Liver (tissue), 9 donors: ENCODE results near the gene ZNF580. TPM values are rescaled to one million over a fixed set of nuclear protein-coding genes. Genes with fewer than 3 reads are reported as not detected.

Experiments
- DNase-seq: peaks from one replicate; pipeline ENCODE4 v3.0.0-alpha.2; 2017; ENCODE audit warnings: low spot score
- H3K27ac ChIP-seq, 2 donors: one replicate each; pipeline ENCODE4 v1.7.0; 2013; ENCODE audit warnings: inconsistent platforms in 2 of 2, low read length in 2 of 2, control low read depth in 1 of 2, low read depth in 1 of 2, mild to moderate bottlenecking in 1 of 2
- H3K27me3 ChIP-seq, 4 donors: one replicate each; pipeline versions ENCODE4 v1.6.1 to v1.7.0; 2013; ENCODE audit warnings: low read length in 3 of 4, inconsistent platforms in 1 of 4, mild to moderate bottlenecking in 1 of 4, moderate library complexity in 1 of 4; ENCODE audit not compliant: control insufficient read depth in 4 of 4, insufficient read depth in 4 of 4
- H3K36me3 ChIP-seq, 4 donors: one replicate each; pipeline versions ENCODE4 v1.6.1 to v1.7.0; 2013; ENCODE audit warnings: low read length in 3 of 4, mild to moderate bottlenecking in 3 of 4, low read depth in 1 of 4, moderate library complexity in 1 of 4; ENCODE audit not compliant: control insufficient read depth in 4 of 4, insufficient read depth in 3 of 4
- H3K4me1 ChIP-seq, 4 donors: one replicate each; pipeline versions ENCODE4 v1.6.1 to v1.7.0; 2013; ENCODE audit warnings: low read length in 3 of 4, mild to moderate bottlenecking in 3 of 4, moderate library complexity in 1 of 4; ENCODE audit not compliant: control insufficient read depth in 4 of 4, insufficient read depth in 4 of 4
- H3K4me3 ChIP-seq, 3 donors: one replicate each; pipeline versions ENCODE4 v1.6.1 to v1.7.0; 2013; ENCODE audit warnings: low read length in 3 of 3, control low read depth in 1 of 3, low read depth in 1 of 3, mild to moderate bottlenecking in 1 of 3
- H3K9ac ChIP-seq, 2 donors: one replicate each; pipeline ENCODE4 v1.7.0; 2013; ENCODE audit warnings: low read length in 2 of 2, mild to moderate bottlenecking in 2 of 2, moderate library complexity in 2 of 2, control low read depth in 1 of 2, low read depth in 1 of 2
- H3K9me3 ChIP-seq, 4 donors: one replicate each; pipeline versions ENCODE4 v1.6.1 to v1.7.0; 2013; ENCODE audit warnings: low read length in 3 of 4; ENCODE audit not compliant: control insufficient read depth in 4 of 4
- CTCF ChIP-seq: fragments of 150-350 bp; IDR thresholded peaks from 2 replicates; pipeline ENCODE4 v1.5.1; 2017; ENCODE audit warnings: improper control_type of control experiment, low read depth, low read length; ENCODE audit not compliant: missing input control
- EGR1 ChIP-seq, 2 donors: IDR thresholded peaks; 2 replicates each; pipeline ENCODE4 v1.6.1; 2016 to 2018; ENCODE audit warnings: antibody characterized with exemption in 2 of 2, low read depth in 2 of 2
- FOXA1 ChIP-seq: IDR thresholded peaks from 2 replicates; pipeline ENCODE4 v1.6.1; 2016; ENCODE audit warnings: antibody characterized with exemption
- FOXA2 ChIP-seq: IDR thresholded peaks from 2 replicates; pipeline ENCODE4 v1.6.1; 2016; ENCODE audit warnings: antibody characterized with exemption
- HNF4G ChIP-seq: IDR thresholded peaks from 2 replicates; pipeline ENCODE4 v1.6.1; 2016; ENCODE audit warnings: antibody characterized with exemption
- JUND ChIP-seq, 2 donors: IDR thresholded peaks; 2 replicates each; pipeline ENCODE4 v1.6.1; 2016; ENCODE audit warnings: antibody characterized with exemption in 2 of 2
- MAX ChIP-seq: IDR thresholded peaks from 2 replicates; pipeline ENCODE4 v1.6.1; 2016; ENCODE audit warnings: antibody characterized with exemption
- NR2F2 ChIP-seq: IDR thresholded peaks from 2 replicates; pipeline ENCODE4 v1.6.1; 2016; ENCODE audit warnings: antibody characterized with exemption
- RAD21 ChIP-seq, 2 donors: IDR thresholded peaks; 2 replicates each; pipeline ENCODE4 v1.6.1; 2016; ENCODE audit warnings: antibody characterized with exemption in 2 of 2, mild to moderate bottlenecking in 2 of 2
- REST ChIP-seq: IDR thresholded peaks from 2 replicates; pipeline ENCODE4 v1.6.1; 2016; ENCODE audit warnings: antibody characterized with exemption, mild to moderate bottlenecking
- RXRA ChIP-seq, 2 donors: IDR thresholded peaks; 2 replicates each; pipeline ENCODE4 v1.6.1; 2017 to 2018; ENCODE audit warnings: antibody characterized with exemption in 2 of 2, mild to moderate bottlenecking in 1 of 2
- SP1 ChIP-seq: IDR thresholded peaks from 2 replicates; pipeline ENCODE4 v1.6.1; 2018; ENCODE audit warnings: antibody characterized with exemption, mild to moderate bottlenecking
- TAF1 ChIP-seq: conservative IDR thresholded peaks from 2 replicates; pipeline ENCODE4 v1.6.1; 2016; ENCODE audit warnings: antibody characterized with exemption, mild to moderate bottlenecking
- YY1 ChIP-seq: IDR thresholded peaks from 2 replicates; pipeline ENCODE4 v1.6.1; 2016; ENCODE audit warnings: antibody characterized with exemption, mild to moderate bottlenecking
- WGBS: extraction: QIAGEN DNeasy Blood & Tissue Kit; methylation state at CpG from one replicate; pipeline ENCODE4 v1.1.7; 2013; 5-methylcytosine and 5-hydroxymethylcytosine counted together
- polyA plus RNA-seq, 2 donors: library from polyadenylated mRNA; stranded (reverse) in 1 of 2; unstranded in 1 of 2; fragments of 200-250 nt in 1 of 2; fragments of >200 nt in 1 of 2; fragmentation: Nextera tagmentation in 1 of 2; extraction: Ambion mirVana in 1 of 2; gene quantifications; one replicate each; pipeline versions ENCODE4 v1.2.1 to v1.2.3, GENCODE V29; 2013 to 2015
- total RNA-seq, 2 donors: library from RNA; depleted of rRNA; stranded (reverse); fragments of >200 nt; gene quantifications; one replicate each; pipeline ENCODE4 v1.2.3, GENCODE V29; 2014
- TF ChIP-seq, protein P1 (sequence below): IDR thresholded peaks from 2 replicates; pipeline ENCODE4 v1.6.1; 2016; ENCODE audit warnings: antibody characterized with exemption
- TF ChIP-seq, protein P2 (sequence below): IDR thresholded peaks from 2 replicates; pipeline ENCODE4 v1.6.1; 2016; ENCODE audit warnings: antibody characterized with exemption
- donor health status: healthy.
- donor health status: healthy.
- donor health status: healthy.
- donor health status: healthy.
- donor health status: healthy.

The ZNF580 gene
- total and polyA plus RNA-seq, 4 donors, result 2.6 to 5.2 (median 5.1) TPM

- DNase-seq, result peak; percentile 60
- peaks cover 18 to 55% (median 43%) of the 10 kb centered on the region in 4 donors for H3K36me3 ChIP-seq
- H3K27me3 ChIP-seq, result no peaks in the 10 kb centered on the region
- H3K27ac ChIP-seq, result no peak overlapping the region
- no peaks in the 10 kb centered on the region for H3K9me3 ChIP-seq
- no peak overlapping the region for H3K9ac ChIP-seq
- TF ChIP-seq YY1, result no peak
- no peak for TF ChIP-seq JUND (IDR thresholded peaks at IDR 0.05)
- TF ChIP-seq CTCF, result no peak
- no peak for TF ChIP-seq REST
- TF ChIP-seq HNF4G, result no peak
- TF ChIP-seq RXRA (IDR thresholded peaks at IDR 0.05), result no peak
- TF ChIP-seq FOXA2, result no peak
- no peak for TF ChIP-seq NR2F2
- TF ChIP-seq SP1, result no peak
- TF ChIP-seq RAD21 (IDR thresholded peaks at IDR 0.05), result no peak
- no peak for TF ChIP-seq MAX
- TF ChIP-seq, protein P1, sequence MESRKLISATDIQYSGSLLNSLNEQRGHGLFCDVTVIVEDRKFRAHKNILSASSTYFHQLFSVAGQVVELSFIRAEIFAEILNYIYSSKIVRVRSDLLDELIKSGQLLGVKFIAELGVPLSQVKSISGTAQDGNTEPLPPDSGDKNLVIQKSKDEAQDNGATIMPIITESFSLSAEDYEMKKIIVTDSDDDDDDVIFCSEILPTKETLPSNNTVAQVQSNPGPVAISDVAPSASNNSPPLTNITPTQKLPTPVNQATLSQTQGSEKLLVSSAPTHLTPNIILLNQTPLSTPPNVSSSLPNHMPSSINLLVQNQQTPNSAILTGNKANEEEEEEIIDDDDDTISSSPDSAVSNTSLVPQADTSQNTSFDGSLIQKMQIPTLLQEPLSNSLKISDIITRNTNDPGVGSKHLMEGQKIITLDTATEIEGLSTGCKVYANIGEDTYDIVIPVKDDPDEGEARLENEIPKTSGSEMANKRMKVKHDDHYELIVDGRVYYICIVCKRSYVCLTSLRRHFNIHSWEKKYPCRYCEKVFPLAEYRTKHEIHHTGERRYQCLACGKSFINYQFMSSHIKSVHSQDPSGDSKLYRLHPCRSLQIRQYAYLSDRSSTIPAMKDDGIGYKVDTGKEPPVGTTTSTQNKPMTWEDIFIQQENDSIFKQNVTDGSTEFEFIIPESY, result no peak
- TF ChIP-seq, protein P2, sequence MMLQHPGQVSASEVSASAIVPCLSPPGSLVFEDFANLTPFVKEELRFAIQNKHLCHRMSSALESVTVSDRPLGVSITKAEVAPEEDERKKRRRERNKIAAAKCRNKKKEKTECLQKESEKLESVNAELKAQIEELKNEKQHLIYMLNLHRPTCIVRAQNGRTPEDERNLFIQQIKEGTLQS, result no peak
- H3K4me1 ChIP-seq, result peaks cover 0 to 24% (median 12%) of the 10 kb centered on the region in 4 donors
- WGBS, result 81% methylated on average over 23 of the region's 23 CpGs
- H3K4me3 ChIP-seq, result no peak overlapping the region
Measured at GRCh38 chr19:55670280-55671053, 29.7 kb downstream of the ZNF580 start.

- no peak overlapping the region for H3K4me3 ChIP-seq
- H3K27me3 ChIP-seq, result no peaks in the 10 kb centered on the region
- H3K9ac ChIP-seq, result no peak overlapping the region
- H3K9me3 ChIP-seq, result no peaks in the 10 kb centered on the region
- no peak overlapping the region for H3K27ac ChIP-seq
- no peak for DNase-seq
- WGBS, result 82% methylated on average over 2 of the region's 2 CpGs
- peaks cover 16 to 53% (median 39%) of the 10 kb centered on the region in 4 donors for H3K36me3 ChIP-seq
- H3K4me1 ChIP-seq, result peaks cover 0 to 27% (median 16%) of the 10 kb centered on the region in 4 donors
- no peak for TF ChIP-seq FOXA2
- no peak for TF ChIP-seq NR2F2
- TF ChIP-seq MAX, result no peak
- TF ChIP-seq SP1, result no peak
- TF ChIP-seq RAD21 (IDR thresholded peaks at IDR 0.05), result no peak
- TF ChIP-seq, protein P2, result no peak
- TF ChIP-seq REST, result no peak
- no peak for TF ChIP-seq EGR1 (IDR thresholded peaks at IDR 0.05; ENCODE audit: low read depth in 2 of 2)
- TF ChIP-seq FOXA1, result no peak
- no peak for TF ChIP-seq RXRA (IDR thresholded peaks at IDR 0.05)
- TF ChIP-seq TAF1, result no peak
- TF ChIP-seq, protein P1, result no peak
Measured at GRCh38 chr19:55671054-55671378, 30.2 kb downstream of the ZNF580 start.
